Activated naive CD4-positive, alpha-beta T cell treated with anti-CD3 and anti-CD28 coated beads, Interleukin-2, amount 10 ng/mL, durations not matched to agents 7 days and 5 days (primary cell): ENCODE data around the gene GRIK3.

Experiments used
- CTCF ChIA-PET: fragments of 350-600 bp; sonication (Branson Sonifier 250); formaldehyde crosslinking; loops from one replicate; lab custom pipeline; 2021; ENCODE audit warnings: antibody characterized with exemption; lab: Charles Lee
- DNase-seq: peaks from one replicate; pipeline ENCODE4 v3.0.0-alpha.2; 2020
- H3K27ac Mint-ChIP-seq: one replicate; pipeline ENCODE4 v1.8.0; 2021; ENCODE audit warnings: mild to moderate bottlenecking, moderate library complexity, mixed read lengths
- H3K27me3 Mint-ChIP-seq: one replicate; pipeline ENCODE4 v1.8.0; 2021; ENCODE audit warnings: mild to moderate bottlenecking, mixed read lengths
- H3K36me3 Mint-ChIP-seq: one replicate; pipeline ENCODE4 v1.8.0; 2021; ENCODE audit warnings: mixed read lengths
- H3K4me1 Mint-ChIP-seq: one replicate; pipeline ENCODE4 v1.8.0; 2021; ENCODE audit warnings: mixed read lengths
- H3K4me3 Mint-ChIP-seq: one replicate; pipeline ENCODE4 v1.8.0; 2021; ENCODE audit warnings: mild to moderate bottlenecking, moderate library complexity, mixed read lengths
- H3K9me3 Mint-ChIP-seq: one replicate; pipeline ENCODE4 v1.8.0; 2021; ENCODE audit warnings: mixed read lengths

GRIK3 gene

GRCh38 chr1:37059346-37059745, 25.0 kb upstream of the GRIK3 start:
- Mint-ChIP-seq H3K27me3 (peaks cover 12% of the 10 kb centered on the region), H3K36me3 (no peaks in the 10 kb centered on the region), H3K27ac (no peak overlapping the region), H3K9me3 (no peaks in the 10 kb centered on the region), H3K4me3 (no peak overlapping the region), H3K4me1 (no peaks in the 10 kb centered on the region)
- no peak for DNase-seq
- CTCF ChIA-PET, result no interaction called here

GRCh38 chr1:37058424-37058988, 24.2 kb upstream of the GRIK3 start:
- no peaks in the 10 kb centered on the region for H3K9me3 Mint-ChIP-seq
- no peak for DNase-seq
- no peak overlapping the region for H3K4me3 Mint-ChIP-seq
- no peaks in the 10 kb centered on the region for H3K36me3 Mint-ChIP-seq
- peaks cover 8% of the 10 kb centered on the region for H3K27me3 Mint-ChIP-seq
- H3K4me1 Mint-ChIP-seq, result no peaks in the 10 kb centered on the region
- CTCF ChIA-PET, result no interaction called here
- H3K27ac Mint-ChIP-seq, result no peak overlapping the region

GRCh38 chr1:37056325-37056724, 22.0 kb upstream of the GRIK3 start:
- Mint-ChIP-seq H3K36me3 (no peaks in the 10 kb centered on the region), H3K27me3 (peaks cover 4% of the 10 kb centered on the region), H3K4me1 (no peaks in the 10 kb centered on the region), H3K4me3 (no peak overlapping the region), H3K9me3 (no peaks in the 10 kb centered on the region), H3K27ac (no peak overlapping the region)
- CTCF ChIA-PET, result no interaction called here
- DNase-seq, result no peak

- CTCF ChIA-PET, result no interaction called here
- Mint-ChIP-seq H3K36me3 (no peaks in the 10 kb centered on the region), H3K27me3 (peaks cover 4% of the 10 kb centered on the region), H3K27ac (no peak overlapping the region), H3K4me3 (no peak overlapping the region), H3K9me3 (no peaks in the 10 kb centered on the region), H3K4me1 (no peaks in the 10 kb centered on the region)
- no peak for DNase-seq
Measured at GRCh38 chr1:37055631-37056030, 21.3 kb upstream of the GRIK3 start.

- Mint-ChIP-seq H3K27ac (no peak overlapping the region), H3K4me1 (no peaks in the 10 kb centered on the region), H3K36me3 (no peaks in the 10 kb centered on the region), H3K9me3 (no peaks in the 10 kb centered on the region), H3K27me3 (no peaks in the 10 kb centered on the region), H3K4me3 (no peak overlapping the region)
- CTCF ChIA-PET, result no interaction called here
- DNase-seq, result no peak
Measured at GRCh38 chr1:37053173-37053572, 18.9 kb upstream of the GRIK3 start.

- H3K27ac Mint-ChIP-seq, result no peak overlapping the region
- no peaks in the 10 kb centered on the region for H3K27me3 Mint-ChIP-seq
- H3K36me3 Mint-ChIP-seq, result no peaks in the 10 kb centered on the region
- H3K4me3 Mint-ChIP-seq, result no peak overlapping the region
- CTCF ChIA-PET, result no interaction called here
- H3K9me3 Mint-ChIP-seq, result no peaks in the 10 kb centered on the region
- no peak for DNase-seq
- no peaks in the 10 kb centered on the region for H3K4me1 Mint-ChIP-seq
Measured at GRCh38 chr1:37052120-37052519, 17.8 kb upstream of the GRIK3 start.

GRCh38 chr1:37051346-37051745, 17.0 kb upstream of the GRIK3 start:
- DNase-seq, result no peak
- Mint-ChIP-seq H3K4me3 (no peak overlapping the region), H3K36me3 (no peaks in the 10 kb centered on the region), H3K27ac (no peak overlapping the region), H3K27me3 (no peaks in the 10 kb centered on the region), H3K4me1 (no peaks in the 10 kb centered on the region), H3K9me3 (no peaks in the 10 kb centered on the region)
- CTCF ChIA-PET, result no interaction called here

GRCh38 chr1:37047542-37047941, 13.2 kb upstream of the GRIK3 start:
- Mint-ChIP-seq H3K9me3 (no peaks in the 10 kb centered on the region), H3K27me3 (peaks cover 4% of the 10 kb centered on the region), H3K36me3 (no peaks in the 10 kb centered on the region), H3K4me1 (no peaks in the 10 kb centered on the region), H3K27ac (no peak overlapping the region), H3K4me3 (no peak overlapping the region)
- CTCF ChIA-PET, result no interaction called here
- DNase-seq, result no peak

GRCh38 chr1:37043101-37043500, 8.8 kb upstream of the GRIK3 start:
- Mint-ChIP-seq H3K27ac (no peak overlapping the region), H3K4me1 (no peaks in the 10 kb centered on the region), H3K9me3 (no peaks in the 10 kb centered on the region), H3K36me3 (no peaks in the 10 kb centered on the region), H3K27me3 (peaks cover 47% of the 10 kb centered on the region), H3K4me3 (no peak overlapping the region)
- CTCF ChIA-PET, result no interaction called here
- no peak for DNase-seq

GRCh38 chr1:37042506-37042905, 8.2 kb upstream of the GRIK3 start:
- Mint-ChIP-seq H3K4me3 (no peak overlapping the region), H3K27ac (no peak overlapping the region), H3K4me1 (no peaks in the 10 kb centered on the region), H3K9me3 (no peaks in the 10 kb centered on the region), H3K27me3 (peaks cover 53% of the 10 kb centered on the region), H3K36me3 (no peaks in the 10 kb centered on the region)
- no peak for DNase-seq
- CTCF ChIA-PET, result no interaction called here

GRCh38 chr1:37041483-37041882, 7.2 kb upstream of the GRIK3 start:
- no peaks in the 10 kb centered on the region for H3K9me3 Mint-ChIP-seq
- no peak for DNase-seq
- no peak overlapping the region for H3K4me3 Mint-ChIP-seq
- no peak overlapping the region for H3K27ac Mint-ChIP-seq
- H3K36me3 Mint-ChIP-seq, result no peaks in the 10 kb centered on the region
- peaks cover 63% of the 10 kb centered on the region for H3K27me3 Mint-ChIP-seq
- H3K4me1 Mint-ChIP-seq, result no peaks in the 10 kb centered on the region
- CTCF ChIA-PET, result no interaction called here

GRCh38 chr1:37040773-37041172, 6.5 kb upstream of the GRIK3 start:
- Mint-ChIP-seq H3K9me3 (no peaks in the 10 kb centered on the region), H3K27ac (no peak overlapping the region), H3K36me3 (no peaks in the 10 kb centered on the region), H3K27me3 (peaks cover 70% of the 10 kb centered on the region), H3K4me1 (peaks cover 6% of the 10 kb centered on the region), H3K4me3 (no peak overlapping the region)
- CTCF ChIA-PET, result no interaction called here
- DNase-seq, result no peak

GRCh38 chr1:37040261-37040660, 5.9 kb upstream of the GRIK3 start:
- Mint-ChIP-seq H3K27ac (no peak overlapping the region), H3K4me3 (no peak overlapping the region), H3K9me3 (no peaks in the 10 kb centered on the region), H3K27me3 (peaks cover 75% of the 10 kb centered on the region), H3K4me1 (peaks cover 8% of the 10 kb centered on the region), H3K36me3 (no peaks in the 10 kb centered on the region)
- DNase-seq, result no peak
- CTCF ChIA-PET, result no interaction called here

- H3K36me3 Mint-ChIP-seq, result no peaks in the 10 kb centered on the region
- DNase-seq, result no peak
- no peaks in the 10 kb centered on the region for H3K9me3 Mint-ChIP-seq
- no peak overlapping the region for H3K27ac Mint-ChIP-seq
- CTCF ChIA-PET, result interaction anchor here (0.6 kb wide), 1 partner anchor 175 kb away, joined by 3 read pairs; no protein-coding TSS in a partner anchor
- peaks cover 9% of the 10 kb centered on the region for H3K4me1 Mint-ChIP-seq
- H3K4me3 Mint-ChIP-seq, result no peak overlapping the region
- H3K27me3 Mint-ChIP-seq, result peaks cover 90% of the 10 kb centered on the region
Measured at GRCh38 chr1:37038227-37039093, 4.1 kb upstream of the GRIK3 start.

GRCh38 chr1:37037690-37038089, 3.4 kb upstream of the GRIK3 start:
- no peak overlapping the region for H3K4me3 Mint-ChIP-seq
- no peak for DNase-seq
- no peaks in the 10 kb centered on the region for H3K36me3 Mint-ChIP-seq
- H3K27ac Mint-ChIP-seq, result no peak overlapping the region
- CTCF ChIA-PET, result no interaction called here
- H3K9me3 Mint-ChIP-seq, result no peaks in the 10 kb centered on the region
- peaks cover 95% of the 10 kb centered on the region for H3K27me3 Mint-ChIP-seq
- H3K4me1 Mint-ChIP-seq, result peaks cover 9% of the 10 kb centered on the region
